Inflammatory macrophage treated with lipopolysaccharide for 1 hour (primary cell): ENCODE results near the gene FOLR1.
"Not testable (repeated sequence)": the region's sequence is repeated elsewhere in the genome, so short reads cannot be mapped to it uniquely, and the experiment has no call there.

Source experiments
- DNase-seq, 2 donors: peaks; one replicate each; pipeline ENCODE4 v3.0.0-alpha.2; 2020 to 2022

FOLR1 gene

GRCh38 chr11:72191961-72192381, at the start of gene FOLR1:
Gene FOLR1 (plus strand): TSS chr11:72192140. CDS start chr11:72192174, 34 bp downstream.
- peak; percentile 34 to 71 for DNase-seq

- not testable (repeated sequence) for DNase-seq
These were observed 49.4 kb upstream of the FOLR1 start for GRCh38 chr11:72142543-72142942.

- DNase-seq = no peak
These were observed 47.0 kb upstream of the FOLR1 start for GRCh38 chr11:72144807-72145565.

- no peak for DNase-seq
These were observed 45.3 kb upstream of the FOLR1 start for GRCh38 chr11:72146625-72147024.

GRCh38 chr11:72150882-72151281, 41.1 kb upstream of the FOLR1 start:
- no peak for DNase-seq

DNA sequence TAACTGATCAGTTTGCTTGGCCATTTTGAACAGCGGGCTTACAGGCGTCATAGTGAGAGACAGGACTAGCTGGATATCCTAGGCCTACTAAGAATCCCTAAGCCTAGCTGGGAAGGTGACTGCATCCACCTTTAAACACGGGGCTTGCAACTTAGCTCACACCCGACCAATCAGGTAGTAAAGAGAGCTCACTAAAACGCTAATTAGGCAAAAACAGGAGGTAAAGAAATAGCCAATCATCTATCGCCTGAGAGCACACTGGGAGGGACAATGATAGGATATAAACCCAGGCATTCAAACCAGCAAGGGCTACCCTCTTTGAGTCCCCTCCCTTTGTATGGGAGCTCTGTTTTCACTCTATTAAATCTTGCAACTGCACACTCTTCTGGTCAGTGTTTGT, 38.1 kb upstream of the FOLR1 start:
- DNase-seq = not testable (repeated sequence)

DNA sequence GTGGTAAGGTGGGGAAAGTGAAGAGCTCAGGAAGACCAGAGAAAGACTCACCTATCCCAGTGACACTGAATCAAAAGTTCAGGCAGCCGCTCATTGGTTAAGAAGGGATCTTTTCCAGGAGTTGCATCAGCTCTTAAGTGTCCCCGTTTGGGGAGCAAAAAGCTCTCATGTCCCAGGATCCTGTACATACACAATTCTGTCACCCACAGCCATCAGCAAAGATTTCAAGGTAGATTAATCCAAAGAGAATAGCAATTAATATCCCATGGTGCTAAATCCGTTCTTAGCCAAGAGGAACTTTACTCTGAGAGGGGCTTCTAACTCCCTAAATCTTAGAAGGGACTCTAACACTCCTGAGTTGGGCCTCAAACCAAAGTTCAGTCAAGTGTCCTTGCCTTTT, 37.1 kb upstream of the FOLR1 start:
- no peak for DNase-seq

- no peak for DNase-seq
These were observed 36.2 kb upstream of the FOLR1 start for GRCh38 chr11:72155751-72156150.

DNA sequence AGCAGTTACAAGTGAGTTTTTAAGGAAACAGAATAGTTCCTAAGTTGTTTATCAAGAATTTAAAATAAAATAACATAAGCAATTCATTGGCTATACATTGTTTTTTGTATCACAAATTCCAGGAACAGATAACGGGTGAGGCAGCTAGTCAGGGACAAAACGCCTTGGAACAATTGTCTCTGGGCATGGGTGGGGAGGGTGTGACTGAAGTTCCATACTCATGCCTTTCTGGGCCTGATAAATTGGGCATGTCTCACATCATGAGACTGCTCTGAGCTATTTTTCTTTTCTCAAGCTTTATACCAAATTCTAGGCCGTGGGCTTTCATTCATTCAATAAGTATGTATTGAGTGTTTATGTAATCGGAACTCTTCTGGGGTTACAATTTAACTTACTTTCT, 34.8 kb upstream of the FOLR1 start:
- DNase-seq = no peak

DNA sequence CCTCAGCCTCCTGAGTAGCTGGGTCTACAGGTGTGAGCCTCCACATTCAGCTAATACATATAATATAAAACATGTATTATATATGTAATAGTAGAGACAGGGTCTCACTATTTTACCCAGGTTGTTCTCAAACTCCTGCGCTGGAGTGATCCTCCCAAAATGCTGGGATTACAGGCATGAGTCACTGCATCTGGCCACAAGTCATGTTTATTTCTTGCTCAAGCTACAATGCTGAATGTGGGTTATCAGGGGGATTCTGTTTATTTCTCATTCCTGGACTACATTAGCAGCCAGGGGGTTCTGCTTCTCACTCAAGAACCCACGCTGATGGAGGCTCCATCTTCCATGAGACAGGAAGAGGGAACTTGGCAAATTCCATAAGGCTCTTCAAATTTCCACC, 31.6 kb upstream of the FOLR1 start:
- no peak for DNase-seq

GRCh38 chr11:72162891-72163492, 28.9 kb upstream of the FOLR1 start:
- no peak for DNase-seq

- not testable (repeated sequence) for DNase-seq
These were observed 27.8 kb upstream of the FOLR1 start for GRCh38 chr11:72164187-72164586.

DNA sequence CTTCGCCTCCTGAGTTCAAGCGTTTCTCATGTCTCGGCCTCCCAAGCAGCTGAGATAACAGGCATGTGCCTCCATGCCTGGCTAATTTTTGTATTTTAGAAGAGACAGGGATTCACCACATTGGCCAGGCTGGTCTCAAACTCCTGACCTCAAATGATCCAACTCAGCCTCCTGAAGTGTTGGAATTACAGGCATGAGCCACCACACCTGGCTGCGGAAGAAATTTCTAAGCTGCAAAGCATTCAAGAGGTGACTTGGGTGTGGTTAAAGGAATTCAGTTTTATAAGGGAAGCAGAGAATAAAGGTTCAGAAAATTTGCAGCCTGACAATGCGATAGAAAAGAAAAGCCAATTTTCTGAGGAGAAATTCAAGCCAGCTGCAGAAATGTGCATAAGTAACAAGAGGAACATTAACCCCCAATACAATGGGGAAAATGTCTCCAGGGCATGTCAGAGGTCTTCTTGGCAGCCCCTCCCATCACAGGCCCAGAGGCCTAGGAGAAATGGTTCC, 22.8 kb upstream of the FOLR1 start:
- not testable (repeated sequence) for DNase-seq

GRCh38 chr11:72169754-72170153, 22.2 kb upstream of the FOLR1 start:
- not testable (repeated sequence) for DNase-seq

DNA sequence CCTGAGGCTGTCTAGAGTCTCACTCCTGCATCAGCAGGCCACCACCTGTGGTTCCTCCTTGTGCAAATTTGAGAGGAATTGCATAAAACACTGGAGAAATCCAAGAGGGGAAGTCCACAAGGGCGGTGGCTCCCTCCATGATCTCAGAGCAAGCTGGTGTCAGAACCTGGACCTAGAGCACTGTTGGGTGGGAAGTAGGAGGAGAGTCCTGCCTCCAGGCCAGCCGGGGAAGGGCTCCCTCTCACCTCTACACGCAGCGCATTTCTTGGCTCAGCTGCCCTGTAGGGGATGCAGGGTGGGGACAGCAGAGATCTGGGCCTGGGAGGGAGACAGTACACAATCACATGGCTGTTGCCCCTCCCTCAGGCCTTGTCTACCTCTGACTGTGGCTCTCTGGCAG, 19.9 kb upstream of the FOLR1 start:
- DNase-seq = peak; percentile 56 to 75

- no peak for DNase-seq
These were observed 18.6 kb upstream of the FOLR1 start for GRCh38 chr11:72173291-72173690.

GRCh38 chr11:72174302-72175070, 17.5 kb upstream of the FOLR1 start:
- DNase-seq = no peak

- no peak for DNase-seq
These were observed 14.3 kb upstream of the FOLR1 start for GRCh38 chr11:72177656-72178055.

GRCh38 chr11:72179049-72179803, 12.7 kb upstream of the FOLR1 start:
- no peak for DNase-seq

- DNase-seq = no peak
These were observed 12.0 kb upstream of the FOLR1 start for GRCh38 chr11:72179804-72180396.

- DNase-seq = not testable (repeated sequence)
These were observed 10.9 kb upstream of the FOLR1 start for GRCh38 chr11:72180892-72181552.

GRCh38 chr11:72181553-72181958, 10.4 kb upstream of the FOLR1 start:
- DNase-seq = not testable (repeated sequence)
